GM18498 (cell line): ENCODE measurements around the gene FKBP14.

Source experiments
- ATAC-seq: cut with Tn5 transposase; IDR thresholded peaks from one replicate; pipeline ENCODE4 v1.9.1; 2021; ENCODE audit warnings: mild to moderate bottlenecking, moderate library complexity; ENCODE audit not compliant: unreplicated experiment

The FKBP14 gene

GRCh38 chr7:29995652-29996051 is 30.9 kb downstream of the FKBP14 start:
- ATAC-seq = no peak

DNA sequence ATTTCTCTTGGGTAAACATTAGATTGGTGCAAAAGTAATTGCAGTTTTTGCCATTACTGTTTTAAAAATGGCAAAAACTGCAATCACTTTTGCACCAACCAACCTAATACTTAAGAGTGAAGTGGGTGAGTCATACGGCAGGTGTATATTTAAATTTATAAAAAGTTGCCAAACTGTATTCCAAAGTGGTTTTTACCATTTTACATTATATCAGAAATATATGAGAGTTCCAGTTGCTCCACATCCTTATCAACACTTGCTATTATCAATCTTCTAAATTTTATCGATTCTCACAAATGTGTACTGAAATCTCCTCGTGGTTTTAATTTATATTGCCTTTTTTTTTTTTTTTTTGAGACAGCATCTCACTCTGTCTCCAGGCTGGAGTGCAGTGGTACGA is 33.4 kb downstream of the FKBP14 start:
- no peak for ATAC-seq

GRCh38 chr7:29991937-29992336 is 34.6 kb downstream of the FKBP14 start:
- no peak for ATAC-seq

DNA sequence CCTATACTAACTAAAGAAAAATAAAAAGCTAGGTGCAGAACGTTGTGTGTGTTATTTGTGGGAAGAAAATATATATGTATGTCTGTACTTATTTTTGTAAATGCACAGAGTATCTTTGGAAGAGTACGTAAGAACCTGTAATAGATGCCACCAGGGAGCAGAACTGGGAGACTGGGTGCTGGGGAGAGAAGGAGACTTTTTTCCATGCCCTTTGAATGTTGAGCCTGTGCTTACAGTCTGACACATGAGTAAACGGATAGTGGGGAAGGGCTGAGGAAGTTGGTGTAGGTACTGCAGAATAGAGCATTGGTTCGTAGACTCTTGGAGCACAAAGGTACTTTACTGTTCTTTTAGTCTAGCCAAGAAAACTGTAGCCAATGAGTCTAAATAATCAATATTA is 35.6 kb downstream of the FKBP14 start:
- ATAC-seq = no peak

DNA sequence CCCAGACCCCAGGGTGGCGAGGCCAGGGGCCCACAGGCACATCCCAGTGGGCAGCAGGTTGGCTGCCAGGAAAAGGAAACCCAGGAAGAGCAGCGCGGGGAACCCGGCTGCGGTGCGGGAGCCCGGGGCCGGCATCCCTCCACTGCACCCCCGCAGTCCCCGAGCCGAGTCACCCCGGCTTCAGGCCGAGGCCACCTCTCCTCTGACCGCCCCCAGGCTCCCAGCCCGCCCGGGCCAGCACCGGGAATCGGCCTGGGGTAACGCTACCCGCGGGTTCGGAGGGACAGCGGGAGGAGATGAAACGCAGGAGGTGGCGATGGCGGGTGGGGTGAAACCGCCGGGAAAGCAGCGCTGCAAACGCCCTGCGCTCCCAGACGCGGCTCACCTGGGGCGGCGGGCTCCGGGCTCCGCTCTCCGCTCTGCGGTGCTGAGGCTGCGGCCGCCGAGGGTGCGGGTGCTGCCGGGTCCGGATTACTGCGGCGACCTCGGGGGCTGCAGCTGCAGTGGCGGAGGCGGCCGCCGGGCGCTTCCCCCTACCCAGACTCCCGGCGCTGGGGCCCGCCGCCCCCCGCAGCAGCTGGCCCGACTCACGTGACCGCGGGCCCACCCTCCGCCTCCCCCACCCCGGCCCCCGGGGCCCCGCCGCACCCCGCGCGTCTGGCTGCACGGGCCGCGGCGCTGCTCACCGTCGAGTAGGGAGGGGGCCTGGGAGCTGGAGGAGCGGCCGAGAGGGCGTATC is 37.1 kb downstream of the FKBP14 start, which contains the start of gene SCRN1:
TSS of gene SCRN1 (minus strand) at position 545 of the 739 bp plus-strand sequence. CDS start 20,734 bp downstream, outside the sequence.
- peak; percentile 41 for ATAC-seq

DNA sequence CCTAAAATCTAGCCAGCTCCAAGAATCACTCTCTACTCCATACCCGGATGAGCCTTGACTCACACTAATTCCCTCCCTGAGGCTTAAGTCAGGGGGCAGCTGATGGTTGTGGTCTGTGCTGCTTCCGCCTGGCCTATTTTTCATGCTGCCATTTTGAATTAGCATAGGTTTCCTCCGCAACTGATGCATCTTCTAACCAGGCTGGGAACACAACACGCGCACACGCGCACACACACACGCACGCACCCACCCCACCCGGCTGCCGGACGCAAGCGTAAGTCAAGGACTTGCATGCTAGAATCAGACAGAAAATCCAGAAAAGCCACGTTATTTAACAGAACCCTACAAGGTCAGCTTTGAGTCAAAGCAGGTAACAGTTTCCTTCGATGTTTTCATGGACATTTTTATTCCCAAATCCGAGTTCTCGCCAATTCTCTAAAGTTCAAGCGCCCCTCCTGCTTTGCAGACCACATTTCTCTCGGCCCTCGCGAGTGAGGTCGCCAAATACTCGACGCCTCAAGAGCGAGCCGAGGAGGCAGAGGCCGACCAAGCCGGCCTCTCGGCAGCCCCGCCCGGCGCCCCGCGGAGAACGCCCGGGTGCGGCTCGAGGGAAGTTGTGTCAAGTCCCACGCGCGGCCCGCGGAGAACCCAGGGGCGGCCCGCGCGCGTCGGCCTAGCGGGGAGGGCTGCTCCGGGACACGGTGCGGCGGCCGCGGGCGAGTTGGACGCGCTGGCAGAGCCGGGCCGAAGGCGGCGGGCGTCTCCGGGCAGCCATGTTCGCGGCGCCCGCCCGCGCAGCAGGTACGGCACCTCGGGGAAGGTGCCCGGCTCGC is 37.9 kb downstream of the FKBP14 start:
- peak; percentile 54 for ATAC-seq

DNA sequence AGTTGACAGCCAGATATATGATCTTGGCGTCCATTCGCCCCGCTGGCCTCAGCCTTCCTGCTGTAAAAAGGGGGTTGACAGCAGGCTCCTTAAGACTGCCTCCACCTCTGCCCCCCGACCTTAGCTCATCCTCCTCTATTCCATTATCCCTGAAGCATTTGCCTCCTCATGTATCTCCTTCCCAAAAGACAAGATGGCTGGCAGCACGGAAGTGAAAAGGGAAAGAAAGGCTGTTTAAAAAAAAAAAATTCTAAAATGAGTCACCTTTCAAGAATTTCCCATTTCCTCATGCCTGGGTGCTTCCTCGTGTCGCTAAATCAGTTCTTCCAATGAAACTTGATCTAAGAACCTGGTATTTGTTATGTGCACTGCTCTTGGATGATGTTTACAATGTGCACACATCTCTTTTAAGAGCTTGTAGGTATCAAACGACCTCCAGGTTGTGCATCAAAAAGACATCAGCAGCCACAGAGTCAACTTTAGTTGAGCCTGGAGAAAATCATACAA is 38.6 kb downstream of the FKBP14 start:
- no peak for ATAC-seq

DNA sequence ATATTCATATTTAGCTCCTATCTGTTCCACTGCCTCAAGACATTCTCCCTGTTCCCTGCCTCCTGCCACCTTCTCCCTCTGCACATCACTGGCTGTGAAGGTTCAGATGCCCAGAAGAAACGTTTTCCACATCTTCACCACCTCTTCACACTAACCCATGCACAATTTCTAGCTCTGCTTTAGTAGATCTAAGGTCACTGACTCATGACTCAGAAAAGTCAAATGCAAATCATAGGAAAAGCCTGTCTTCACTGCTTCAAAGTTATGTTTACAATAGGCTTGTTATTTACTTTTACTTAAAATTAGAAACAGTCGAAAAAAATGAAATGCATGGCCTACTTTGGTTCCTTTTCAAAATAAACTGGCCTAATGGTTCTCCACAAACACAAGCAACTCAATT is 39.4 kb downstream of the FKBP14 start:
- ATAC-seq = no peak

- ATAC-seq = no peak
Measured at GRCh38 chr7:29980151-29980550, 46.4 kb downstream of the FKBP14 start.

DNA sequence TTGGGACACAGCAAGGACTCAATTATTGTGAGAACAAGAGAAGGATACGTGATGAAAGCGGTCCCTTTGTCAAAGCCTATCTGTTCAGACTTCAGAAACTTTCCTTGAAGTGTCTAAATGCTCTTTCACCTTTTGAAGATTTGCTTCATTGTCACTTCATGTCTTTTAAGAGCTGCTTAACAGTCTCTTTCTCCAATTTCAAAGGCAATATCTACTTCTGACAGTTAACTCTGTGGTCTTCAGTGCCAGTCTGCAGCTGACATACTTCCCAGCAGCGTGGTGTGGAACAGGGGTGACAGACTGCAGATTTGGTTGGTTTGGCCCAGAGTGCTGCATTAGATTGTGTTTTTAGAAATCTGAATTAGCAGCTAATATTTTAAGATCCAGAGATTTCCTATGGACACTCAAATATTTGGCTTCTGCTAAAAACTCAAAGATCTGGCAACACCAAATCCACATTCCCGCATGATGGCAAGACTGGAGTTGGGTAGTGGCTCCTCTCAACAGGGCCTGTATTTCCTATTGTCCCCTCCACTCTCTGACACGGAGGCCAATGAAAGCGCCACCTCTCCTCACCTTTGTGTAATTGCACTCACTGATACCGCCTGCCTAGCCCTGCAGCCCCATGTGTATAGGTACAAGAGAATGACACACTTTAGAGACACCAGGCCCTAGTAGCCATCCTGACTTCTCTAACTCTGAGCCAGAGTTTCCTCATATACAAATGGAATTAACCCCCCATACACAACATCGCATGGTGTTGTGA is 48.4 kb downstream of the FKBP14 start:
- no peak for ATAC-seq

- no peak for ATAC-seq
Measured at GRCh38 chr7:29976673-29977415, 49.7 kb downstream of the FKBP14 start.

DNA sequence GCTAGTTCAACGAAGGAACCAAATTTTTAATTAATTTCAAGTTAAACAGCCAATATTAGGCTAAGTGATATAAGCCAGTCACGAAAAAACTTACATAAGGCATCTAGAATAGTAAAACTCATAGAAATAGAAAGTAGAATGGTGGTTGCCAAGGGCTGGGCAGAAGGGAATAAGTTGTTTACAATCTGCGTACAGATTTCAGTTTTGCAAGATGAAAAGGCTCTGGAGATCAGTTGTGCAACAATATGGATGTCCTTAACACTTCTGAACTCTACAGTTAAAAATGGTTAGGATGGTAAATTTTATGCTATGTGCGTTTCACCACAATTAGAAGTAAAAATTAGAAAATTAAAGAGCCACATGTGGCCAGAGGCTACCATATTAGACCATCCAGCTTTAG is 50.2 kb downstream of the FKBP14 start:
- no peak for ATAC-seq

- no peak for ATAC-seq
Measured at GRCh38 chr7:29975561-29975960, 50.9 kb downstream of the FKBP14 start.

DNA sequence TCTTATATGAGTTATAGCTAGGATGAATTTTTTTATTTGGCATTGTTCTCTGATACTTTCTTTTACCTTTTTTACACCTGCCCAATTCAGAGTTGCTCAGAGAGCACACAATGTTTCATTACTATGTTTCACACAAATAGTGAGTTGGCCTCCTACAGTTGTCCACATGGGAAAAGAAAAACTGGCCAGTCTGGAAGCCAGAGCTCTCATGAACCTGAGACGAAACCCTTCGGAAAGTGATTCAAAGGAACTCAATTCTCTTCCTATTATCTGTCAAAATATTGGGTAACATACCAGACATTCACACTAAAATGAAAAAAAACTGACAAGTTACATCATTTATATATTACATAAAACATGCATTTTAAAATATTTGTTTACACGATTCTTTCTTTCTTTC is 52.2 kb downstream of the FKBP14 start:
- ATAC-seq = no peak

DNA sequence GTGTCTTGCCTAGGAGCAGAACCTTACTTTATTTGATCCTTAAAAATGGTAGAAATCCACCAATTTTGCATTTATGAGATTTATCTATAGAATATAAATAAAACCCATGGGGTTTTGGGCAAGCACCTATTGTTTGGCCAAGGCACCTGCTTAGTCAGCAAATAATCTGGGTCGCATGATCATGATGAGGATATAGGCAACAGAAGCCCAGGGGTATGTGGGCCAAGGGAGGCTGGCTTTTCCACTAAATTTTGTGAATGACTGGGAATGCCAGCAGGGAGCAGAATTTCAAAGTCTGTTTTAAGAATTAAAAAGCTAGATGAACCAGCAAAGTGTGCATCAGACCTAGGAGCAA is 54.2 kb downstream of the FKBP14 start:
- no peak for ATAC-seq

DNA sequence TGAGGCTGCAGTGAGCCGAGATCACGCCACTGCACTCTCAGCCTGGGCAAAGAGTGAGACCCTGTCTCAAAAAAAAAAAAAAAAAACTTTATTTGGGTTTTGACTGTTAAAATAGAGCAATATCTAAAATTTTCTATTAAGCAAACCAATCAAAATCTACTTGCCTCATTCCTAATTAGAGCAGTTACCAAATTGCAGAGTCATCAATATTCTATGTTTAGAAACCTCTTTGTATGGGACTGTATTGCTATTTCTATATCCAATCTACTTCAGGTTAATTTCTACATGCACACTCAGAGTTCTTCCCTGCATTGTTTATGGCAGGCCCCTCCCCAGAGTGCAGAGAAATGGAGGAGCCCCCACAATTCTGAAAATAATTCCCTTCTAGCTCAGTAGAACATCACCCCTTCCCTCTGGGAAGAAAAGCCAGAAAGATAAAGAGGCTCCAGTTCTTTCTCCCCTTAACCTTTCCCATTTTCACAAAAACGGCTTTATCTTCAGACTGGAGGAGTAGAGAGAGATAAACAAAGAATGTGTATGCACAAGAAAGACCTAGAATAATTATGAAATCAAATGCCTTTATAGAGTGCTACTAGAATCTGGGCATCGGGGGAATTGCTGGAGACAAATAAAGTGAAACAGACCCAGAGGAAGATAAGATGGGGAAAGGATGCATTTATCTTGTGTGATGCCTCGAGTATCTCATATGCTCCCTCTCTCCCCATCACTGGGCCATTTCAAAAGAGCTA is 54.8 kb downstream of the FKBP14 start:
- no peak for ATAC-seq

DNA sequence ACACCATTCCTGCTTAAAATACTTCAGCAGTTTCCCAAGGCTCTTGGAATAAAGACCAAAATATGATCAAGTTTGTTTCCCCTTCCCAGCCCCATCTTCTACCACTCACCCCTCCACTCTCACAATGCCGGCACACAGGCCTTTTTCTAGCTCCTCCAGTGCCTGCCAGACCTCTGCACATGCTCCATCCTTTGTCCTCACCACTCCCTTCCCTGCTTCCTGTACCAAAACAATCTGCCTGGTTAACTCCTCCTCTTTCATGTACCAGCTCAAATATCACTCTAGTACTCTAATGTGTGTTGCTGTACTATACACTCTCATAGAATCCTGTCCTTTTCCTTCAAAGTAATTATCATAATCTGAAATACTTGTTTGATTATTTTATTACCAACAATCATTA is 56.3 kb downstream of the FKBP14 start:
- ATAC-seq = no peak

DNA sequence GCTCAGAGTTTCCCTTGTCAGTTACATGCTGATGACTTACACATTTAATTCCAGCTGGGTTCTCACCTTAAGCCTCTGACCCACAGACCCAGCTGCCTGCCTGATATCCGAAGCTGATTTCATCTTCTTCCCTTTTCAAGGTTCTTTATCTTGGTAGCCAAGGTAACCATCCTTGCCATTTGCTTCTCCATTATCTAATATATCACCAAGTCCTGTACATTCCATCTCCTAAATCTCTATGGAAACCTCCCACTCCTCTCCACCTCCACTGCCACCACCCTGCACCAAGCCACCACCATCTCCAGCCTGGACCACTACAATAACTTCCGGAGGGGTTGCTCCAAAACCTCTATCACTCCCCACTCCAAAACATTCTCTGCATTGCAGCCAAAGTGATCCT is 56.8 kb downstream of the FKBP14 start:
- no peak for ATAC-seq

GRCh38 chr7:29968683-29969395 is 57.7 kb downstream of the FKBP14 start:
- ATAC-seq = no peak
